ENCODE results near the gene PPCDC. TPM values are rescaled to one million over a fixed set of nuclear protein-coding genes. Genes with fewer than 3 reads are reported as not detected.

The PPCDC gene
- total RNA-seq, 2 experiments from 2014 or later: 16.0 to 16.7 TPM

- H3K4me1 Mint-ChIP-seq: peaks cover 49% of the 10 kb centered on the region
- peak overlapping the region; percentile 63 for H3K4me3 Mint-ChIP-seq
- DNase-seq: no peak
Observed at GRCh38 chr15:75038231-75038630, 14.8 kb downstream of the PPCDC start.

DNA sequence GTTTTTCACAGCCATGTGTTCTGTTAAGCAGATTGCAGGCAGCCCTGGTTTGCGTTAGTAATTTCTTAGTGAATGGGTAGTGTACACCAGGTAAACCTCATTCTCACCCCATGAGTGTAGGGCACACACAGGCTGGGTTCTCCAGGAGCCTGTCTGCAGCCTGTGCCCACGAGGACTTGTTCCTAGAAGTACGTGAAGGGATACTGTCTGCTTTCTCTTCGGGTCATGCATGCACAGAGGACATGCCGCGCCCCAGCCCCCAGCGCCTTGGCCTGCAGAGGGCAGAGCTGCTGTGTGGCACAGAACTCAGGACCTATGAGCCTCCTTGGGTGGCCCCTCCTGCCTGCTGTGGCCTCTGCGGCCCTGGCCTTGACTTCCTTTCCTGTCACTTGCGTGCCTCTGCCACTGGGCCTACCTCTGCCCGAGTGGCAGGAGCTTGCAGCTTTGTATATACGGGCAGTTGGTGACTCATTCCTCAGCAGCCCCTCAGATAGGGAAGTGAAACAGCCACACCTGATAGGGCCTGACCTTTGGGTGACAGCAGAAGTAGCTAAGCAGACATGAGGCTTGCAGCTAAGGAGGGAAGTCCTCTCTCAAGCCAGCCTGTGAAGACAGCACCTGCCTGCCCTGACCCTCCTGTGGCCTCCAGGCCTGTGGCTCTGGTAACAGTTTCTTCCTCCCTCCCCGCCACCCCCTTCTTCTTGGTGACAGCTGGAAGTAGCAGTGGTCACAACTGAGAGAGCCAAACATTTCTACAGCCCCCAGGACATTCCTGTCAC is 19.5 kb downstream of the PPCDC start:
- H3K27me3 Mint-ChIP-seq: no peaks in the 10 kb centered on the region
- no peaks in the 10 kb centered on the region for H3K9me3 Mint-ChIP-seq
- peak overlapping the region; percentile 91 for H3K27ac Mint-ChIP-seq
- peak; percentile 84 for DNase-seq
- peak; percentile 91 for ATAC-seq (ENCODE audit: low read depth)
- H3K4me3 Mint-ChIP-seq: peak overlapping the region; percentile 63
- POLR2A ChIA-PET: interaction anchor here (0.6 to 2.1 kb wide), 10 partner anchors 13 to 166 kb away, joined by 3 to 16 read pairs (median 6); partner anchors contain the start of gene PPCDC
- peaks cover 16% of the 10 kb centered on the region for H3K36me3 Mint-ChIP-seq
- peaks cover 69% of the 10 kb centered on the region for H3K4me1 Mint-ChIP-seq

More at GRCh38 chr15:75038231-75038630, 14.8 kb downstream of the PPCDC start:
- Mint-ChIP-seq H3K36me3 (peaks cover 15% of the 10 kb centered on the region), H3K27me3 (no peaks in the 10 kb centered on the region), H3K9me3 (no peaks in the 10 kb centered on the region), H3K27ac (peak overlapping the region; percentile 27)
- no peak for ATAC-seq (ENCODE audit: low read depth)
- POLR2A ChIA-PET: interaction anchor here (1.4 to 2.2 kb wide), 3 partner anchors 15 to 163 kb away, joined by 5 to 12 read pairs (median 6); partner anchors contain the start of genes C15orf39 and PPCDC

- Mint-ChIP-seq H3K27me3 (no peaks in the 10 kb centered on the region), H3K4me3 (peak overlapping the region; percentile 63), H3K36me3 (peaks cover 16% of the 10 kb centered on the region), H3K27ac (peak overlapping the region; percentile 91), H3K9me3 (no peaks in the 10 kb centered on the region), H3K4me1 (peaks cover 64% of the 10 kb centered on the region)
- DNase-seq (no peak), ATAC-seq (ENCODE audit: low read depth) (no peak)
- POLR2A ChIA-PET: interaction anchor here (1.0 to 2.1 kb wide), 9 partner anchors 14 to 165 kb away, joined by 3 to 16 read pairs (median 6); partner anchors contain the start of gene PPCDC
Observed at GRCh38 chr15:75043509-75044257, 20.3 kb downstream of the PPCDC start.

GRCh38 chr15:75044258-75044878 is 21.0 kb downstream of the PPCDC start:
- no peak for DNase-seq
- H3K4me3 Mint-ChIP-seq: peak overlapping the region; percentile 47

DNA sequence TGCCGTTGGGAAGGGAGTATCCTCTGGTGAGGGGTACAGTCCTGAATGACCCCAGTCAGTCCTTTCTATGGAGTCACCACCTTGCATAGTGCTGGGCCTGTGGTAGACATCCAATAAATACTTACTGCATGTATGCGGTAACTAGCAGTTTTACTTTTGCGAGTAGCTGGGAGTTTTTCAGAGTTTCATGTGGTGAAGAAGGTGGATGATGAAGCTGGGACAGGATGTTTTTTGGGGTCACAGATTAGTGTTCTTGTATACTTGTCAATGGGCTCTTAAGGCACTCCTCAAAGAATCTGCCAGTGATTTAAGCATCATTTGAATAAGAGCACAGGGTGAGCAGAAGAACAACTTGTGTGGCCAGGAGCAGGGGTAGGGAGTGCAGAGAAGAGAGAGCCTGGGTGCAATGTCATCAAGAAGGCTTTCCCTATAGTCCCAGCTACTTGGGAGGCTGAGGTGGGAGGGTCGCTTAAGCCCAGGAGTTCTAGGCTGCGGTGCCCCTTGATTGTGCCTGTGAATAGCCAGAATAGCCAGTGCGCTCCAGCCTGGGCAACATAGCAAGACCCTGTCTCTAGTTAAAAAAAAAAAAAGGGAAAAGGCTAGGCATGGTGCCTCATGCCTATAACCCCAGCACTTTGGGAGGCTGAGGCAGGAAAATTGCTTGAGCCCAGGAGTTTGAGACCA is 22.1 kb downstream of the PPCDC start:
- no peak for DNase-seq
- H3K27ac Mint-ChIP-seq: peak overlapping the region; percentile 91
- H3K4me1 Mint-ChIP-seq: peaks cover 52% of the 10 kb centered on the region
- no peaks in the 10 kb centered on the region for H3K9me3 Mint-ChIP-seq
- POLR2A ChIA-PET: no interaction called here
- H3K36me3 Mint-ChIP-seq: peaks cover 16% of the 10 kb centered on the region
- no peak for ATAC-seq (ENCODE audit: low read depth)
- no peaks in the 10 kb centered on the region for H3K27me3 Mint-ChIP-seq
- peak overlapping the region; percentile 9 for H3K4me3 Mint-ChIP-seq

More at GRCh38 chr15:75044258-75044878, 21.0 kb downstream of the PPCDC start:
- Mint-ChIP-seq H3K36me3 (peaks cover 16% of the 10 kb centered on the region), H3K27ac (peak overlapping the region; percentile 91), H3K27me3 (no peaks in the 10 kb centered on the region), H3K9me3 (no peaks in the 10 kb centered on the region), H3K4me1 (peaks cover 58% of the 10 kb centered on the region)
- no peak for ATAC-seq (ENCODE audit: low read depth)
- POLR2A ChIA-PET: interaction anchor here (1.3 to 2.1 kb wide), 4 partner anchors 20 to 86 kb away, joined by 3 to 16 read pairs (median 8); partner anchors contain the start of gene PPCDC

GRCh38 chr15:75048394-75048793 is 25.0 kb downstream of the PPCDC start:
- ATAC-seq (ENCODE audit: low read depth) (no peak), DNase-seq (no peak)
- Mint-ChIP-seq H3K27ac (no peak overlapping the region), H3K36me3 (peaks cover 22% of the 10 kb centered on the region), H3K9me3 (no peaks in the 10 kb centered on the region), H3K4me3 (no peak overlapping the region), H3K4me1 (peaks cover 39% of the 10 kb centered on the region), H3K27me3 (no peaks in the 10 kb centered on the region)
- POLR2A ChIA-PET: no interaction called here

GRCh38 chr15:75049392-75049791 is 26.0 kb downstream of the PPCDC start:
- H3K4me1 Mint-ChIP-seq: peaks cover 32% of the 10 kb centered on the region
- no peaks in the 10 kb centered on the region for H3K27me3 Mint-ChIP-seq
- peaks cover 19% of the 10 kb centered on the region for H3K36me3 Mint-ChIP-seq
- H3K4me3 Mint-ChIP-seq: no peak overlapping the region
- POLR2A ChIA-PET: no interaction called here
- DNase-seq: no peak
- no peaks in the 10 kb centered on the region for H3K9me3 Mint-ChIP-seq
- no peak overlapping the region for H3K27ac Mint-ChIP-seq
- no peak for ATAC-seq (ENCODE audit: low read depth)

DNA sequence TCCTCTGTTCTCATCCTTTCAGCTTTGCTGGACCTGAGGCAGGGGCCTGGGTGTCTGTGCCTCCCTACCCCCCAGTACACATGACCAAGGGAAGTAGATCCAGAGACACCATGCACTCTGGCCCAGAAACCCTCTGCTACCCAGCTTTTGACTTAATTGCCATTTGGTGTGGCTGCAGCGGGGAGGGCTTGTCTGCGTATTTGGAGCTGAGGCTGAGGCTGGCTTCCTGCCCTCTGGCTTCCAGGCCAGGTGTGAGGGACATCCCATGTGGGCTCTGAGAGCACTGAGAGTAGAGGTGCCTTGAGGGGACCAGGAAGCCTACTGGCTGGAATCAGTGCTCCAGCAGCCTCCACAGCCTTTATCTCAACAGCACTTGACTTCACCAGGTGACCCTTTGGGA is 26.9 kb downstream of the PPCDC start:
- Mint-ChIP-seq H3K4me1 (peaks cover 23% of the 10 kb centered on the region), H3K9me3 (no peaks in the 10 kb centered on the region), H3K4me3 (no peak overlapping the region), H3K27ac (no peak overlapping the region), H3K27me3 (no peaks in the 10 kb centered on the region), H3K36me3 (peaks cover 12% of the 10 kb centered on the region)
- DNase-seq (no peak), ATAC-seq (ENCODE audit: low read depth) (no peak)
- POLR2A ChIA-PET: no interaction called here

DNA sequence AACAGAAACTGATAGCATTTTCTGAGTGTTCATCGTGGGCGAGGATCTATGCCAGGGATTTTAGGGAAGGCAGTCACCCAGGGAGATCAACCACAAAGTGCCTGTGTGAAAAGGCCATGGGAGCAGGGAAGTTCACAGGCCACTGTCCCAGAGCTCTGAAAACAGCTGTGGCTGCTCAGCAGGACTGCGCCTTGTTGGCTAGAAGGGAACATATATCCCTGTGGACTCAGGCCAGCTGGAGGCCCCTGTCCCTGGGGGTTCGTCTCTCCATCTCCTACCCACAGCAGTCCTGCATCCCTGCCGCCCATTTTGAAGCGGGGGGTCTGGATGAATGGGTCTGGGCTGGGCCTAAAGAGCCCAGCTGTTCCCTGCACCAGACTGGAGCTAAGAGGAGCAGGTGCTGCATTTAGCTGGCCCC is 27.8 kb downstream of the PPCDC start:
- peaks cover 19% of the 10 kb centered on the region for H3K4me1 Mint-ChIP-seq
- no peak overlapping the region for H3K4me3 Mint-ChIP-seq
- no peak for DNase-seq
- no peak for ATAC-seq (ENCODE audit: low read depth)
- H3K9me3 Mint-ChIP-seq: no peaks in the 10 kb centered on the region
- POLR2A ChIA-PET: no interaction called here
- no peaks in the 10 kb centered on the region for H3K27me3 Mint-ChIP-seq
- no peak overlapping the region for H3K27ac Mint-ChIP-seq
- H3K36me3 Mint-ChIP-seq: peaks cover 10% of the 10 kb centered on the region

DNA sequence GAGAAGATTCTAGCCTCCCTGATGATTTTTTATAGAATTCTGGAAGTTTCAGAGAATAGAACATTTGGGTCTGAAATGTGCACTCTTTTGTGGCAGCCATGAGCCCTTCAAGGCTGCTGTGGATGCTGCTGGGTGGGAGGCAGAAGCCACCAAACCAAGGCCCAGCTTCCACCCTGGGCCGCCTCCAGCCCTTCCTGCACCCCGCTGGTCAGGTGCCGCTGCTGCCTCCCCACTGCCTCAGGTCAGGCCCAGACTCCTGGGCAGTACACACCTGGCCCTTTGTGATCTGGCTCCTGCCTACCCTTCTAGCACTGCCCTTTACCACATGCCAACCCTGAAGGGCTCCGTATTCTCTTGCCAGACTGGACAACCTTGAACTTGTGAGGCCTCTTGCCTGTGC is 28.3 kb downstream of the PPCDC start:
- POLR2A ChIA-PET: interaction anchor here (0.7 kb wide), 1 partner anchor 150 kb away, joined by 3 read pairs; the partner anchor contains the start of gene C15orf39
- H3K27me3 Mint-ChIP-seq: no peaks in the 10 kb centered on the region
- DNase-seq (no peak), ATAC-seq (ENCODE audit: low read depth) (no peak)
- no peaks in the 10 kb centered on the region for H3K9me3 Mint-ChIP-seq
- H3K27ac Mint-ChIP-seq: no peak overlapping the region
- peaks cover 14% of the 10 kb centered on the region for H3K4me1 Mint-ChIP-seq
- no peak overlapping the region for H3K4me3 Mint-ChIP-seq
- H3K36me3 Mint-ChIP-seq: peaks cover 6% of the 10 kb centered on the region

GRCh38 chr15:75052972-75053747 is 29.8 kb downstream of the PPCDC start:
- Mint-ChIP-seq H3K27me3 (no peaks in the 10 kb centered on the region), H3K36me3 (peaks cover 6% of the 10 kb centered on the region), H3K9me3 (no peaks in the 10 kb centered on the region), H3K4me3 (no peak overlapping the region), H3K4me1 (peaks cover 11% of the 10 kb centered on the region), H3K27ac (no peak overlapping the region)
- ATAC-seq (ENCODE audit: low read depth) (no peak), DNase-seq (no peak)
- POLR2A ChIA-PET: interaction anchor here (0.7 kb wide), 1 partner anchor 105 kb away, joined by 3 read pairs; no protein-coding TSS in a partner anchor

- Mint-ChIP-seq H3K27ac (no peak overlapping the region), H3K4me1 (peaks cover 16% of the 10 kb centered on the region), H3K4me3 (no peak overlapping the region), H3K9me3 (no peaks in the 10 kb centered on the region), H3K36me3 (peaks cover 6% of the 10 kb centered on the region), H3K27me3 (no peaks in the 10 kb centered on the region)
- POLR2A ChIA-PET: interaction anchor here (0.7 kb wide), 1 partner anchor 104 kb away, joined by 3 read pairs; no protein-coding TSS in a partner anchor
- DNase-seq: no peak
- ATAC-seq (ENCODE audit: low read depth): no peak
Observed at GRCh38 chr15:75053748-75054125, 30.3 kb downstream of the PPCDC start.
